ENCODE data around the gene CLMN. TPM values are rescaled to one million over a fixed set of nuclear protein-coding genes. Genes with fewer than 3 reads are reported as not detected.

Gene CLMN
- total and polyA plus RNA-seq, 2 of the 4 experiments (the other 2 are of a cell fraction), result 0.10 to 0.18 TPM

DNA sequence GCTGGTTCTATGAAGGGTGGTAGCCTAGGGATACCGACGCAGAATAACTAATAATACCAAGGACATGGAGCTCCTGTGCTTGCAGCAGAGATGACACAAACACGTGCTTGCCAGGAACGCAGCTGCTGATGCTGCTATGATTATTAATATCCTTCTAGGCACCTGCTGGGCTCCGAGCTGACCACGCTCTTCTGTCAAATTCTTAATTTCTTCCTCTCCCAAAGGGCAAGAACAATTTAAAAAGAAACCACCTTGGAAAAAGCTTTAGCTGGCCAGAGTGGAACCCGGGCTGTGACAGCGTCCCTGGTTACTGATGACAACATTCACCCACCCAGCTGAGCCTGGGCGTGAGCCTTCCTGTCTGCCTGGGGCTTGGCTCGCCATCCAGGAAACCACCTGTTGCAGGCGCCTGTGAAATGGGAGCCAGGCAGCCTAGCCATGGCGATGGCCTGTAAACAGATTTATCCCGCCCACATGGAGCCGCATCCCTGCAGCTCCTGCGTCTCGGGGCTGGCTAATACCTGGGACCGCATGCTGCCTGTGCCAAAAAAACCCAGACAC is 28.8 kb downstream of the CLMN start:
- ATAC-seq (ENCODE audit: low read depth) (no peak), DNase-seq (no peak)
- H2AK9ac ChIP-seq (replicated peaks; ENCODE audit: low read depth, low read length, poor library complexity), result no peak overlapping the region
- no TSS peak for BruUV-seq (replicated peaks)
- H3K4ac ChIP-seq (ENCODE audit: low read depth, low read length), result no peak overlapping the region
- no peaks in the 10 kb centered on the region; the same call in 1 of the 2 replicates for H3K27me3 ChIP-seq (ENCODE audit: control insufficient read depth, insufficient read depth, low read length)
- H3K9ac ChIP-seq (ENCODE audit: low read depth, low read length), result no peak overlapping the region
- CTCF ChIA-PET, result no interaction called here
- H3K23ac ChIP-seq (ENCODE audit: low read depth, low read length), result no peak overlapping the region
- no peak overlapping the region for H2BK20ac ChIP-seq (ENCODE audit: low read depth, low read length)
- H3K14ac ChIP-seq (replicated peaks; ENCODE audit: low read depth, low read length), result no peak overlapping the region
- intact Hi-C loops (cut with micrococcal nuclease), result no loop called here
- no peak overlapping the region for H4K8ac ChIP-seq (ENCODE audit: low read depth in 2 of 2, low read length in 2 of 2)
- no peak overlapping the region for H3K56ac ChIP-seq (ENCODE audit: extremely low read depth, insufficient read depth, low read length)
- H3K4me3 ChIP-seq (ENCODE audit: insufficient read depth, low read depth, low read length), result no peak overlapping the region
- no peaks in the 10 kb centered on the region for H3K36me3 ChIP-seq (ENCODE audit: control insufficient read depth, insufficient read depth, low read length)
- H3K9me3 ChIP-seq (ENCODE audit: control insufficient read depth, insufficient read depth, low read length), result peaks cover 1% of the 10 kb centered on the region
- H3K79me1 ChIP-seq (ENCODE audit: low read depth in 1 of 2, low read length in 2 of 2), result no peaks in the 10 kb centered on the region
- no peak overlapping the region for H2BK120ac ChIP-seq (ENCODE audit: low read depth, low read length)
- POLR2A ChIA-PET (ENCODE audit: unreplicated experiment), result no interaction called here
- H3K27ac ChIP-seq (ENCODE audit: insufficient read depth, low read length), result no peak overlapping the region
- WGBS, 2 experiments (ENCODE audit: extremely low coverage in 2 of 2, insufficient read length in 1 of 2), result 63% methylated on average over 6 of the region's 17 CpGs; no CpG with 5 or more reads in 1 of the 2 experiments
- H3K18ac ChIP-seq (ENCODE audit: low read depth, low read length), result no peak overlapping the region
- H4K20me1 ChIP-seq (ENCODE audit: insufficient read depth, low read length), result no peaks in the 10 kb centered on the region
- no peaks in the 10 kb centered on the region for H3K4me1 ChIP-seq (ENCODE audit: control insufficient read depth, insufficient read depth, low read length)
- in situ Hi-C loops (cut with MboI; ENCODE audit: low sequenced_read_pairs), result no loop called here
- no peak overlapping the region for H2AK5ac ChIP-seq (ENCODE audit: low read depth, low read length)
- no peak overlapping the region for H4K91ac ChIP-seq (ENCODE audit: insufficient read depth, low read depth, low read length)
- no peak overlapping the region for H4K5ac ChIP-seq (ENCODE audit: low read depth, low read length)
- H2BK15ac ChIP-seq (ENCODE audit: low read depth, low read length), result no peak overlapping the region
- dilution Hi-C loops (cut with HindIII; ENCODE audit: low sequenced_read_pairs, unreplicated experiment), result no loop called here
- no peak overlapping the region for H3K4me2 ChIP-seq (ENCODE audit: low read depth, low read length)
- TF ChIP-seq MXI1 (IDR thresholded peaks at IDR 0.05; ENCODE audit: borderline replicate concordance, low read depth, low read length) (no peak), NFE2L2 (IDR thresholded peaks at IDR 0.05; ENCODE audit: low read depth, low read length) (no peak)
- H2AFZ ChIP-seq (replicated peaks; ENCODE audit: low read length, poor library complexity), result no peak overlapping the region
- H3K9me1 ChIP-seq (ENCODE audit: insufficient read depth, low read length), result no peaks in the 10 kb centered on the region
- no peak overlapping the region for H2BK5ac ChIP-seq (ENCODE audit: low read depth, low read length, poor library complexity, severe bottlenecking)

All from IMR-90 (cell line).